T-cell (primary cell): ENCODE results near the gene KRTAP5-9. TPM values are rescaled to one million over a fixed set of nuclear protein-coding genes. Genes with fewer than 3 reads are reported as not detected.
"Not testable (repeated sequence)": the region's sequence is repeated elsewhere in the genome, so short reads cannot be mapped to it uniquely, and the experiment has no call there.

Experiments used
- ATAC-seq, 4 experiments: fragments of 200-7000 bp in 3 of 4; fragments of 150-1000 bp in 1 of 4; cut with Tn5 transposase; replicated peaks in 1 of 4; 1 replicate in 3 of 4; 2 replicates in 1 of 4; pipeline ENCODE4 v1.10.0; 2021; ENCODE audit warnings: moderate library complexity in 3 of 4, mild to moderate bottlenecking in 2 of 4, moderate number of reproducible peaks in 1 of 4
- CTCF ChIA-PET, 2 donors: fragments of 300-600 bp; sonication (Branson Sonifier 250); formaldehyde crosslinking; loops; one replicate each; lab custom pipeline; 2022; ENCODE audit warnings: antibody characterized with exemption in 2 of 2; lab: Charles Lee
- POLR2A ChIA-PET, 2 donors: fragments of 300-600 bp; sonication (Branson Sonifier 250); formaldehyde crosslinking; loops; one replicate each; lab custom pipeline; 2022; ENCODE audit warnings: antibody characterized with exemption in 2 of 2; lab: Charles Lee
- DNase-seq, 35 experiments: peaks; one replicate each; pipeline versions ENCODE4 v3.0.0 to v3.0.0-alpha.2; 2013 to 2023
- H3K27ac ChIP-seq: one replicate; pipeline ENCODE4 v1.5.1; 2013; ENCODE audit warnings: low read length
- H3K27me3 ChIP-seq, 2 experiments: replicated peaks in 1 of 2; 1 replicate in 1 of 2; 2 replicates in 1 of 2; pipeline versions ENCODE4 v1.6.1 to v1.7.0; 2013; ENCODE audit warnings: low read length in 1 of 2, mixed read lengths in 1 of 2; ENCODE audit not compliant: control insufficient read depth in 2 of 2, insufficient read depth in 2 of 2; ENCODE audit errors: extremely low read depth in 1 of 2
- H3K36me3 ChIP-seq, 2 donors: 1 replicate in 1 of 2; 2 replicates in 1 of 2; pipeline versions ENCODE4 v1.6.1 to v1.7.0; 2013; ENCODE audit warnings: low read length in 1 of 2; ENCODE audit not compliant: control insufficient read depth in 2 of 2, insufficient read depth in 1 of 2; ENCODE audit errors: extremely low read depth in 1 of 2
- H3K4me1 ChIP-seq, 2 experiments: 1 replicate in 1 of 2; 2 replicates in 1 of 2; pipeline versions ENCODE4 v1.6.1 to v1.7.0; 2013; ENCODE audit warnings: low read length in 2 of 2, mixed read lengths in 1 of 2; ENCODE audit not compliant: insufficient read depth in 2 of 2, control insufficient read depth in 1 of 2; ENCODE audit errors: extremely low read depth in 1 of 2
- H3K4me3 ChIP-seq, 2 donors: 1 replicate in 1 of 2; 2 replicates in 1 of 2; pipeline versions ENCODE4 v1.5.1 to v1.7.0; 2013; ENCODE audit warnings: mild to moderate bottlenecking in 2 of 2, low read length in 1 of 2, moderate library complexity in 1 of 2; ENCODE audit not compliant: control insufficient read depth in 1 of 2; ENCODE audit errors: extremely low read depth in 1 of 2
- H3K9me3 ChIP-seq: 2 replicates; pipeline ENCODE4 v1.7.0; 2013
- H3K27ac Mint-ChIP-seq, 2 donors: one replicate each; pipeline ENCODE4 v1.8.0; 2020 to 2021; ENCODE audit warnings: mild to moderate bottlenecking in 2 of 2, mixed read lengths in 2 of 2
- H3K27me3 Mint-ChIP-seq, 2 donors: one replicate each; pipeline ENCODE4 v1.8.0; 2021 to 2022; ENCODE audit warnings: mixed read lengths in 2 of 2
- H3K36me3 Mint-ChIP-seq: one replicate; pipeline ENCODE4 v1.8.0; 2021; ENCODE audit warnings: mixed read lengths
- H3K4me1 Mint-ChIP-seq, 3 donors: one replicate each; pipeline ENCODE4 v1.8.0; 2020 to 2022; ENCODE audit warnings: mixed read lengths in 3 of 3, mild to moderate bottlenecking in 1 of 3
- H3K4me3 Mint-ChIP-seq, 3 donors: one replicate each; pipeline ENCODE4 v1.8.0; 2020 to 2022; ENCODE audit warnings: mild to moderate bottlenecking in 3 of 3, mixed read lengths in 3 of 3, moderate library complexity in 3 of 3
- H3K9me3 Mint-ChIP-seq, 3 donors: one replicate each; pipeline ENCODE4 v1.8.0; 2020 to 2022; ENCODE audit warnings: mixed read lengths in 3 of 3
- WGBS: methylation state at CpG from one replicate; pipeline ENCODE4 v1.1.5; 2013; ENCODE audit warnings: missing lambda C conversion rate; ENCODE audit not compliant: insufficient coverage; 5-methylcytosine and 5-hydroxymethylcytosine counted together
- total RNA-seq, 35 experiments: library from RNA in 6 of 35; stranded (reverse) in 6 of 35; fragments of 120-200 nt in 1 of 35; gene quantifications; one replicate each; pipeline versions ENCODE4 v1.2.1 to v1.2.4 and lab custom pipeline; 2013 to 2026

The KRTAP5-9 gene
- total RNA-seq, 5 donors from 2014 or later (not counting 1 experiment from before 2014, with no cell fraction given): 0.23 to 0.33 TPM; not detected in 3

GRCh38 chr11:71574418-71574817 is 26.2 kb downstream of the KRTAP5-9 start:
- Histone ChIP-seq H3K36me3 (no peaks in the 10 kb centered on the region), H3K4me1 (no peaks in the 10 kb centered on the region), H3K27ac (no peak overlapping the region), H3K9me3 (no peaks in the 10 kb centered on the region), H3K4me3 (no peak overlapping the region), H3K27me3 (peaks cover 0 to 23% of the 10 kb centered on the region in 2 experiments)
- no peaks in the 10 kb centered on the region for H3K9me3 Mint-ChIP-seq
- DNase-seq: no peak
- ChIA-PET POLR2A (no interaction called here), CTCF (no interaction called here)
- no peak overlapping the region for H3K4me3 Mint-ChIP-seq
- H3K4me1 Mint-ChIP-seq: no peaks in the 10 kb centered on the region
- no peak overlapping the region for H3K27ac Mint-ChIP-seq
- no peak for ATAC-seq
- H3K27me3 Mint-ChIP-seq: peaks cover 5 to 11% of the 10 kb centered on the region in 2 donors
- no peaks in the 10 kb centered on the region for H3K36me3 Mint-ChIP-seq
- WGBS: no CpG with 5 or more reads among the region's 5 CpGs

GRCh38 chr11:71575723-71576424 is 27.7 kb downstream of the KRTAP5-9 start:
- CTCF ChIA-PET: no interaction called here
- Mint-ChIP-seq H3K4me1 (peaks cover 0 to 4% (median 3%) of the 10 kb centered on the region in 3 donors), H3K27me3 (peaks cover 4 to 11% of the 10 kb centered on the region in 2 donors), H3K9me3 (no peaks in the 10 kb centered on the region), H3K4me3 (no peak overlapping the region), H3K27ac (no peak overlapping the region), H3K36me3 (no peaks in the 10 kb centered on the region)
- POLR2A ChIA-PET: no interaction called here
- no peak for DNase-seq
- ATAC-seq: no peak
- no peaks in the 10 kb centered on the region for H3K9me3 ChIP-seq
- 100% methylated on average over 1 of the region's 4 CpGs for WGBS
- H3K27ac ChIP-seq: no peak overlapping the region
- H3K36me3 ChIP-seq: no peaks in the 10 kb centered on the region
- H3K4me3 ChIP-seq: no peak overlapping the region
- peaks cover 0 to 27% of the 10 kb centered on the region in 2 experiments for H3K27me3 ChIP-seq
- H3K4me1 ChIP-seq: no peaks in the 10 kb centered on the region

- DNase-seq, H3K9me3 ChIP-seq, H3K4me1 Mint-ChIP-seq, H3K4me3 ChIP-seq, CTCF ChIA-PET, H3K27ac Mint-ChIP-seq, H3K27ac ChIP-seq, H3K36me3 ChIP-seq, H3K4me3 Mint-ChIP-seq, H3K4me1 ChIP-seq, H3K36me3 Mint-ChIP-seq, ATAC-seq, H3K9me3 Mint-ChIP-seq, POLR2A ChIA-PET: not testable (repeated sequence)
- WGBS: 89% methylated on average over 19 of the region's 41 CpGs
- H3K27me3 Mint-ChIP-seq: peaks cover 12 to 20% of the 10 kb centered on the region in 2 donors
- H3K27me3 ChIP-seq: peaks cover 0 to 22% of the 10 kb centered on the region in 2 experiments
Observed at GRCh38 chr11:71576688-71577465, 28.7 kb downstream of the KRTAP5-9 start.

GRCh38 chr11:71577469-71578004 is 29.3 kb downstream of the KRTAP5-9 start:
- Histone ChIP-seq H3K27ac (no peak overlapping the region), H3K4me3 (no peak overlapping the region), H3K36me3 (no peaks in the 10 kb centered on the region), H3K4me1 (no peaks in the 10 kb centered on the region), H3K9me3 (no peaks in the 10 kb centered on the region), H3K27me3 (peaks cover 0 to 28% of the 10 kb centered on the region in 2 experiments)
- no peaks in the 10 kb centered on the region for H3K36me3 Mint-ChIP-seq
- ATAC-seq (no peak), DNase-seq (no peak)
- no peak overlapping the region for H3K4me3 Mint-ChIP-seq
- 83% methylated on average over 7 of the region's 7 CpGs for WGBS
- CTCF ChIA-PET: no interaction called here
- peaks cover 14 to 23% of the 10 kb centered on the region in 2 donors for H3K27me3 Mint-ChIP-seq
- no peaks in the 10 kb centered on the region for H3K9me3 Mint-ChIP-seq
- peaks cover 0 to 5% (median 3%) of the 10 kb centered on the region in 3 donors for H3K4me1 Mint-ChIP-seq
- POLR2A ChIA-PET: no interaction called here
- H3K27ac Mint-ChIP-seq: no peak overlapping the region

GRCh38 chr11:71579513-71579912 is 31.3 kb downstream of the KRTAP5-9 start:
- H3K36me3 Mint-ChIP-seq, H3K9me3 ChIP-seq, H3K4me1 ChIP-seq, DNase-seq, H3K4me3 ChIP-seq, H3K9me3 Mint-ChIP-seq, H3K4me3 Mint-ChIP-seq, CTCF ChIA-PET, H3K4me1 Mint-ChIP-seq, POLR2A ChIA-PET, H3K36me3 ChIP-seq, ATAC-seq, H3K27ac ChIP-seq, H3K27ac Mint-ChIP-seq: not testable (repeated sequence)
- 69% methylated on average over 4 of the region's 7 CpGs for WGBS
- peaks cover 19 to 31% of the 10 kb centered on the region in 2 donors for H3K27me3 Mint-ChIP-seq
- peaks cover 0 to 31% of the 10 kb centered on the region in 2 experiments for H3K27me3 ChIP-seq

- WGBS: 21% methylated on average over 4 of the region's 8 CpGs
- H3K27ac Mint-ChIP-seq: no peak overlapping the region
- DNase-seq (peak in 7 of 35 experiments; percentile 4 to 30 (median 14)), ATAC-seq (peak in 1 of 4 experiments; percentile 42)
- peaks cover 25 to 36% of the 10 kb centered on the region in 2 donors for H3K27me3 Mint-ChIP-seq
- no peaks in the 10 kb centered on the region for H3K36me3 ChIP-seq
- H3K27ac ChIP-seq: no peak overlapping the region
- peaks cover 0 to 26% of the 10 kb centered on the region in 2 experiments for H3K27me3 ChIP-seq
- no peaks in the 10 kb centered on the region for H3K4me1 ChIP-seq
- no peaks in the 10 kb centered on the region for H3K9me3 ChIP-seq
- no peak overlapping the region for H3K4me3 Mint-ChIP-seq
- H3K9me3 Mint-ChIP-seq: no peaks in the 10 kb centered on the region
- CTCF ChIA-PET: no interaction called here
- no peaks in the 10 kb centered on the region for H3K36me3 Mint-ChIP-seq
- no peak overlapping the region for H3K4me3 ChIP-seq
- POLR2A ChIA-PET: no interaction called here
- peaks cover 0 to 5% (median 3%) of the 10 kb centered on the region in 3 donors for H3K4me1 Mint-ChIP-seq
Observed at GRCh38 chr11:71580057-71581003, 32.1 kb downstream of the KRTAP5-9 start.
